ENCODE results near the gene ABLIM2. TPM values are rescaled to one million over a fixed set of nuclear protein-coding genes. Genes with fewer than 3 reads are reported as not detected.

The ABLIM2 gene
- total RNA-seq, 2 donors from 2014 or later = 0.24 to 0.25 TPM

GRCh38 chr4:8013976-8014726, 144.5 kb downstream of the ABLIM2 start:
- Mint-ChIP-seq H3K9me3 (no peaks in the 10 kb centered on the region), H3K36me3 (no peaks in the 10 kb centered on the region), H3K27ac (no peak overlapping the region), H3K4me3 (no peak overlapping the region), H3K4me1 (ENCODE audit: low read depth in 2 of 2) (no peaks in the 10 kb centered on the region), H3K27me3 (peaks cover 3 to 23% of the 10 kb centered on the region in 2 donors)
- no peak for DNase-seq (ENCODE audit: low spot score)
- ATAC-seq = peak in 1 of 2 donors; percentile 11

GRCh38 chr4:8012517-8012916, 146.1 kb downstream of the ABLIM2 start:
- ATAC-seq (no peak), DNase-seq (ENCODE audit: low spot score) (no peak)
- Mint-ChIP-seq H3K27me3 (peaks cover 3 to 15% of the 10 kb centered on the region in 2 donors), H3K9me3 (no peaks in the 10 kb centered on the region), H3K27ac (no peak overlapping the region), H3K4me3 (no peak overlapping the region), H3K4me1 (ENCODE audit: low read depth in 2 of 2) (no peaks in the 10 kb centered on the region), H3K36me3 (no peaks in the 10 kb centered on the region)

GRCh38 chr4:8010618-8011017, 148.0 kb downstream of the ABLIM2 start:
- H3K27ac Mint-ChIP-seq = no peak overlapping the region
- no peaks in the 10 kb centered on the region for H3K4me1 Mint-ChIP-seq (ENCODE audit: low read depth in 2 of 2)
- H3K36me3 Mint-ChIP-seq = no peaks in the 10 kb centered on the region
- no peak for DNase-seq (ENCODE audit: low spot score)
- ATAC-seq = no peak
- H3K27me3 Mint-ChIP-seq = peaks cover 3 to 15% of the 10 kb centered on the region in 2 donors
- H3K4me3 Mint-ChIP-seq = no peak overlapping the region
- no peaks in the 10 kb centered on the region for H3K9me3 Mint-ChIP-seq

DNA sequence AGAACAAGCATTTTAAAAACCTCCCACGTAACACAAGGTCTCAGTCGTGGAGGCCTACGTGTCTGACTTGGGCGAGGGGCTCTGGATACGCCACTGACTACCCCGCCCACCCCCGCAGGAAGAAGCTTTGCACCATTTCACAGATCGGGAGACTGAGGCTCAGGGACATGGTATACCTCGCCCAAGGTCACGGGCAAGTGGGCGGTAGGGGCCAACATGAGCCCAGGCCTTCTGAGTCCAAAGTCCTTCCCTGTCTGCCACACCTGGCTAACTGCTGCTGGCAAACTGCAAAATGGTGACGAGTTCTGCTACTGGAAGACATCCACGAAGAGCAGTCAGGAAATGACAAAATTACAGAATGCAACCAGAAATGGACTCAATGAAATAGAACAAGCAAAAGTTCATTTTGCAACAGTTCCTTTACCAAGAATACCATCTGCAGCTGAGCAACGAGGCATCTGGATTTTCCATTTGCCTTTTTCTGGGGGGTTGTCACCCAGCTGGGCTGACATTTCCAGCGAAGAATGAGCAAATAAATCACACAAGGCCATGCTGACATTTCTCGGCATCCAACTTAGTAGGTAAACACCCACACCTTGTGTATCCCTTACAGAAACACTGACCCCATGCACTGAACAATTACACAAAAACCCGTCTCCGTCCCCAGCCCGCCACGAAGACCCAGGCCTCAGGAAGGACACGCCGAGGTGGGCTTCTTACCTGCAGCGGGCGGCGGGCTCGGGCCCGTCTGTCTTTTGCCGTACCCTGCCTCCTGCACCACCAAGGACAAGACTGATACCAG, 148.7 kb downstream of the ABLIM2 start:
- Mint-ChIP-seq H3K27me3 (peaks cover 3 to 15% of the 10 kb centered on the region in 2 donors), H3K9me3 (no peaks in the 10 kb centered on the region), H3K4me1 (ENCODE audit: low read depth in 2 of 2) (no peaks in the 10 kb centered on the region), H3K4me3 (no peak overlapping the region), H3K27ac (no peak overlapping the region), H3K36me3 (no peaks in the 10 kb centered on the region)
- no peak for ATAC-seq
- no peak for DNase-seq (ENCODE audit: low spot score)

- no peaks in the 10 kb centered on the region for H3K36me3 Mint-ChIP-seq
- no peaks in the 10 kb centered on the region for H3K4me1 Mint-ChIP-seq (ENCODE audit: low read depth in 2 of 2)
- no peak overlapping the region for H3K4me3 Mint-ChIP-seq
- H3K27ac Mint-ChIP-seq = no peak overlapping the region
- DNase-seq (ENCODE audit: low spot score) (no peak), ATAC-seq (no peak)
- peaks cover 3 to 15% of the 10 kb centered on the region in 2 donors for H3K27me3 Mint-ChIP-seq
- H3K9me3 Mint-ChIP-seq = no peaks in the 10 kb centered on the region
Measured at GRCh38 chr4:8009097-8009496, 149.5 kb downstream of the ABLIM2 start.

DNA sequence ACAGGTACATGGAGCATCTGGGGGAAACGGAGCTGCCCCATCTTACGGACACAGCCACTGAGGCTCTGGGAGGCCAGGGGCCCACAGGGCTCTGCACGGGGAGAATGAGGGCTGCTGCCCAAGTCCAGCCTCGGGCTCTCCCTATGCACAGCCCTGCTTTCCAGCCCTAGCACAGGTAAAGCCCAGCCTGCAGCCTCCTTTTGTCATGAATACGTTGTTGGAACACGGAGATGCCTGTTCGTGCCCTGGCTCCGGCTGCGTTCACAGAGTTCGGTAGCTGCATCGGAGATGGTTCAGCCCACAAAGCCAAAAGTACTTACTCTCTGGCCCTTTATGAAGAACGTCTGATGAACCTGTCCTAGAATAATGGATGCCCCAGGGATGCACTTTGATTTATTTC, 150.2 kb downstream of the ABLIM2 start:
- no peaks in the 10 kb centered on the region for H3K4me1 Mint-ChIP-seq (ENCODE audit: low read depth in 2 of 2)
- DNase-seq (ENCODE audit: low spot score) = no peak
- no peaks in the 10 kb centered on the region for H3K9me3 Mint-ChIP-seq
- no peaks in the 10 kb centered on the region for H3K36me3 Mint-ChIP-seq
- no peak overlapping the region for H3K4me3 Mint-ChIP-seq
- no peak overlapping the region for H3K27ac Mint-ChIP-seq
- peaks cover 3 to 15% of the 10 kb centered on the region in 2 donors for H3K27me3 Mint-ChIP-seq
- no peak for ATAC-seq

DNA sequence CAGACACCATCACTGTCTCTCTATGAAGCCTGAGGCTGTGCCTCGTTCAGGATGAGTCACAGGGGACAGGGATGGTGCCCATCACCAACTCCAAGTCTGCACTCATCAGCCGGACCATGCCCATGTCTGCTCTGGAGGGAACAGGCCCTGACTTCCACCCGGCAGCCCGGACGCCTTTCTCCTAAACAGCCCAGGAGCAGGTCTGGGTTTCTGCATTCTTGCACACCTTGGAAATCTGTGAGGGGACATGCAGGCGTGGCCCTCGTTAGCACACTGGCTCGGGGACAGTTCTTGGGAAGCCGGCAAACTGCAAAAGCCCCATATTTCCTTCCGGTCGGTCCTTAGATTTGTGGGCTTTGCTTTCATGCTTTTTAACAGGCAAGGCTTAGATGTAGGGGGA, 151.0 kb downstream of the ABLIM2 start:
- H3K27ac Mint-ChIP-seq = no peak overlapping the region
- ATAC-seq = no peak
- no peak overlapping the region for H3K4me3 Mint-ChIP-seq
- no peak for DNase-seq (ENCODE audit: low spot score)
- no peaks in the 10 kb centered on the region for H3K36me3 Mint-ChIP-seq
- H3K9me3 Mint-ChIP-seq = no peaks in the 10 kb centered on the region
- no peaks in the 10 kb centered on the region for H3K4me1 Mint-ChIP-seq (ENCODE audit: low read depth in 2 of 2)
- peaks cover 5 to 17% of the 10 kb centered on the region in 2 donors for H3K27me3 Mint-ChIP-seq

DNA sequence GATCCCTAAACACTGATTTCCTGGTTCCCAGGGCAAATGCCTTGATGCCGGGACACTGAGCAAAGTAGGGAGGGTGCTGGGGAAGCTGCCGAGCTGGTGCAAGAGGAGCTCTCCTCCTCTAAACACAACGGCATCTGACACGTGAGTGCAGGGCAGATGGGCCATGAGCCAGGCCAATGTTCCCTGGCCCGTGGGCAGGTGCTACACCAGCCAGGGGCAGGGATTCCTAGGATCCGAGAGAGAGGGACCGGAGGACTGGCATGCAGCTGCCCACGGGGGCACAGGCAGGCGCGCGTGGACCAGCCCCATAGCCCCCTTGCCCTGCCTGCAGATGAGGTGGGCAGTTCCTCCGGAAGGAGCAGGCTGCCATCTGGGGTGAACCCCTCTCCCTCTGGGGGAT, 152.1 kb downstream of the ABLIM2 start:
- Mint-ChIP-seq H3K4me3 (no peak overlapping the region), H3K27me3 (peaks cover 10 to 13% of the 10 kb centered on the region in 2 donors), H3K36me3 (no peaks in the 10 kb centered on the region), H3K4me1 (ENCODE audit: low read depth in 2 of 2) (no peaks in the 10 kb centered on the region), H3K9me3 (no peaks in the 10 kb centered on the region), H3K27ac (no peak overlapping the region)
- no peak for ATAC-seq
- DNase-seq (ENCODE audit: low spot score) = no peak

DNA sequence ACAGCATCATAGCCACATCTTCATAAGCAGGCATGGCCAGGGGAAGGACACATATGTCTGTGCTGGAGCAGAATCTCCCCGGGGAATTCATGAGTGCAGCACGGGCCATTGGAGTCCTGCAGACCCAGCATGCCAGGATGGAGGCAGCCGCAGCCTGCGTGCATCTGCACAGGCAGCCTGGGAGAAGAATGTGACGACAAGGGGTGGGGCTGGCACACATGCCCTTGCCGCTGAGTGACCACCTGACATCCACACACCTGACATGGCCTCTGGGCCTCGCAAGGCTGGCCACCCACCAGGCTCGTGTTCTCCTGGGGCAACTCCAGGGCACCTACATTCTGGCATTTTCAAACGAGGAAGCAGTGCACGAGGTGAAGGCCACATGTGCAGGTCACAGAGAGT, 152.8 kb downstream of the ABLIM2 start:
- Mint-ChIP-seq H3K4me1 (ENCODE audit: low read depth in 2 of 2) (no peaks in the 10 kb centered on the region), H3K36me3 (no peaks in the 10 kb centered on the region), H3K27ac (no peak overlapping the region), H3K4me3 (no peak overlapping the region), H3K9me3 (no peaks in the 10 kb centered on the region), H3K27me3 (peaks cover 10 to 13% of the 10 kb centered on the region in 2 donors)
- DNase-seq (ENCODE audit: low spot score) = no peak
- ATAC-seq = no peak

- Mint-ChIP-seq H3K4me3 (no peak overlapping the region), H3K9me3 (no peaks in the 10 kb centered on the region), H3K27ac (no peak overlapping the region), H3K27me3 (peaks cover 10 to 13% of the 10 kb centered on the region in 2 donors), H3K4me1 (ENCODE audit: low read depth in 2 of 2) (no peaks in the 10 kb centered on the region), H3K36me3 (no peaks in the 10 kb centered on the region)
- ATAC-seq (no peak), DNase-seq (ENCODE audit: low spot score) (no peak)
Measured at GRCh38 chr4:8005033-8005808, 153.4 kb downstream of the ABLIM2 start.

DNA sequence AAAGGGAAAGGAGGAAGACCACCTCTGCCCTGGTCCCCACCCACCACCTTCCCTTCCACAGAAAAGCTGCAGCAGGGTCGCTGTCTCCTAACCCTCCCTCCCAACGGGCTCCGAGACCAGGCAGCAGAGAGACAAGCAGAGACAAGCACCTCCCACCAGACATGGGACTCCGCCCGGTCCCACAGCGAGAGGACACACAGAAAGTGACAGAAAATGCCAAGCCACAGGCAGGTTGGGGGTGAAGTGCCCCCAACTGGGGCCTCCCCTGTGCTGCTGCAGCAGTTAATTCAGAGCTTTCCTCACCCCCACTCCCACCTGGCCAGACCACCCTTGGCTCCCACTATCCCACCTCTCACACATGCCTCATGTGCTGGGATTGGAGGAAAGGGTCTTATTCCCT, 154.5 kb downstream of the ABLIM2 start:
- no peaks in the 10 kb centered on the region for H3K36me3 Mint-ChIP-seq
- DNase-seq (ENCODE audit: low spot score) (no peak), ATAC-seq (no peak)
- H3K27me3 Mint-ChIP-seq = peaks cover 10 to 13% of the 10 kb centered on the region in 2 donors
- H3K4me1 Mint-ChIP-seq (ENCODE audit: low read depth in 2 of 2) = no peaks in the 10 kb centered on the region
- no peaks in the 10 kb centered on the region for H3K9me3 Mint-ChIP-seq
- H3K4me3 Mint-ChIP-seq = no peak overlapping the region
- H3K27ac Mint-ChIP-seq = no peak overlapping the region

GRCh38 chr4:8002525-8003309, 155.9 kb downstream of the ABLIM2 start:
- Mint-ChIP-seq H3K36me3 (no peaks in the 10 kb centered on the region), H3K9me3 (no peaks in the 10 kb centered on the region), H3K27ac (no peak overlapping the region), H3K4me3 (no peak overlapping the region), H3K4me1 (ENCODE audit: low read depth in 2 of 2) (no peaks in the 10 kb centered on the region), H3K27me3 (peaks cover 12 to 13% of the 10 kb centered on the region in 2 donors)
- ATAC-seq (no peak), DNase-seq (ENCODE audit: low spot score) (no peak)
